ENCODE data around the gene NID2.
A peak's percentile ranks its signal among the peaks of the same experiment; 100 is the strongest.

The NID2 gene

DNA sequence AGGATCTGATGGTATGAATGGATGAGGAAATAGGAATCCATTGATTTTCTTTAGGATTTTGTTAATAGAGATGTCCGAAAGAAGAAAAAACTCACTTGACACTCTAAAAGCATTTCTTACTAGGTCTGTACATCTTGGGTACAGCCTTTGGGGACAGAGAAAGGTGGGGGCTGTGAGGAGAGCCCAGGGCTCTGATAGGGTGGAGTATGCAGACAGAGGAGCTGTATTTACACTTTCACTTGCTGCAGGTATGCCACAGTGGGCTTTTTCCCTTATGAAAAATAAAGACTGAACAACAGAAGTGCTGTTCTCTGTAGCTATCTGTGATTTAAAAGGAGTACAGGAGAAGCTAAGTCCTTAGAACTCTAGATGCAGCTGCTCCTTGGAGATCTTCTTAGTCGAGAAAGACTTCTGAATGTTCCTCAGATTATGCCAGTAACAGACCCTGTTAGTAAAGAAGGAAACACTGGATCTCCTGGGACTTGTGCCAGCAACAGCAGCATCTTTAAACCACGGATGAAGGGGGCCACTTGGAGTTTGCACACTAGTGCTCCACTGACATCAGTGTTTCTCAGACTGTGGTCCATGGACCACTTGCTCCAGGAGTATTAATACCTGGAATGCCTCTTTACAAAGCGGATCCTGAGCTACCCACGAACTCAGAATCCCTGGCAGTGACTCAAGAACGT, 98.9 kb downstream of the NID2 start:
- H2BK120ac ChIP-seq (ENCODE audit: insufficient read depth, low read length, poor library complexity), result no peak overlapping the region
- H4K8ac ChIP-seq (ENCODE audit: low read depth, low read length), result no peak overlapping the region
- H3K4me1 ChIP-seq (ENCODE audit: control insufficient read depth in 1 of 2, insufficient read depth in 2 of 2, low read length in 2 of 2), result no peaks in the 10 kb centered on the region
- DNase-seq, result no peak
- no peak overlapping the region for H3K18ac ChIP-seq (ENCODE audit: low read length)
- no peaks in the 10 kb centered on the region for H3K79me1 ChIP-seq (ENCODE audit: low read length)
- no peak overlapping the region for H2BK5ac ChIP-seq (ENCODE audit: low read depth, low read length, poor library complexity)
- H3K79me2 ChIP-seq (ENCODE audit: control insufficient read depth, insufficient read depth, low read length, poor library complexity), result no peaks in the 10 kb centered on the region
- H3K9ac ChIP-seq (ENCODE audit: low read length), result no peak overlapping the region
- no peak overlapping the region for H2AFZ ChIP-seq (ENCODE audit: insufficient read depth, low read length, poor library complexity)
- no peak overlapping the region for H3K4ac ChIP-seq (ENCODE audit: low read depth, low read length)
- H3K23ac ChIP-seq (ENCODE audit: low read length), result no peak overlapping the region
- H3K27ac ChIP-seq (ENCODE audit: low read depth, low read length), result no peak overlapping the region
- H3K4me3 ChIP-seq (ENCODE audit: low read depth, low read length), result no peak overlapping the region
- H4K91ac ChIP-seq (ENCODE audit: low read depth, low read length), result no peak overlapping the region
- no peak overlapping the region for H2BK12ac ChIP-seq (ENCODE audit: low read length)
- no peaks in the 10 kb centered on the region for H3K36me3 ChIP-seq (ENCODE audit: control insufficient read depth in 1 of 2, insufficient read depth in 2 of 2, low read length in 2 of 2)
- no peak overlapping the region for H4K12ac ChIP-seq (ENCODE audit: low read depth, low read length)
- no peaks in the 10 kb centered on the region for H3K9me3 ChIP-seq (ENCODE audit: insufficient read depth, low read depth, low read length)
- H3K14ac ChIP-seq (ENCODE audit: low read length), result no peak overlapping the region
- no peak overlapping the region for H2AK5ac ChIP-seq (ENCODE audit: low read length)
- H3K4me2 ChIP-seq (ENCODE audit: low read length), result no peak overlapping the region
- no peaks in the 10 kb centered on the region for H3K27me3 ChIP-seq (ENCODE audit: insufficient read depth, low read length)
- WGBS (ENCODE audit: extremely low coverage, insufficient coverage, insufficient read length), result no CpG with 5 or more reads among the region's 6 CpGs

DNA sequence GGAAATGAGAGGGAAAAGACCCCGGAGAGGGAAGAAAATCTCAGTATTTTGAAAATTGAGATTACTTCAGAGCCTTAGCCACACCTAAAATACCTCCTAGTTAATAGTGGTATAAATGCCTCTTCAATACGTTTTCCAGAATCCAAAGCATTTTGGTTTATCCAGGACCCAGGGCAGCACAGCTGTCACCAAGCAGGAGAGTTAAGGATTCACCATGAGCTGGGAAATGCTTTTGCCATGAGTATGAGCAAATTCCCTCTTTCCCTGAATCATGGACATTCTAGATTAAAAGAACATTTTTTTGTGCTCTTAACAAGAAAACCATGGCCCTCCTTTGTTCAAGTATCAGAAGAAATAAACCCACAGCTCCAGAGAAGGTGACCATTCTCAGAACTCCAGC, 101.3 kb downstream of the NID2 start:
- H3K36me3 ChIP-seq (ENCODE audit: control insufficient read depth in 1 of 2, insufficient read depth in 2 of 2, low read length in 2 of 2), result no peaks in the 10 kb centered on the region
- no peaks in the 10 kb centered on the region for H3K27me3 ChIP-seq (ENCODE audit: insufficient read depth, low read length)

DNA sequence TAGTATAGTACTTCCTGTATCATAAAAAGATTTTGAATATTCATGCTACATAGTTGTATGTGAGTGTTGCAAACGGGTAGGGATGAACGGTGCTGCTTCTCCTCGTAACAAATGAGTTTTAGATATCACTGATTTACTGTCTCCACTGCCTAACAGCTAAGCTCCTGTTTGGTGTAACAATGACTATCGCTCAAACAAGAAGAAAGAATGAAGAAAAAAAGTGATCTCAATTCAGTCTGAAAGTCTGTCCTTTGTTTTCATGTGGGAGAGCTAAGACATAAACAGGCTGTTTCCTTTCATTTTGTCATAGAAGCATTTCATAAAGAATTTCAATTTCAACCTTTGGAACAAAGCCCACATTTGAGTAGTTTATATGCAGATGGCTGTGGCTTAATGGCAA, 105.6 kb downstream of the NID2 start:
- Histone ChIP-seq H3K9ac (ENCODE audit: low read length) (no peak overlapping the region), H3K14ac (ENCODE audit: low read length) (no peak overlapping the region), H3K79me2 (ENCODE audit: control insufficient read depth, insufficient read depth, low read length, poor library complexity) (no peaks in the 10 kb centered on the region), H2BK120ac (ENCODE audit: insufficient read depth, low read length, poor library complexity) (no peak overlapping the region), H2AFZ (ENCODE audit: insufficient read depth, low read length, poor library complexity) (no peak overlapping the region), H3K4me2 (ENCODE audit: low read length) (no peak overlapping the region), H3K4me3 (ENCODE audit: low read depth, low read length) (no peak overlapping the region), H4K8ac (ENCODE audit: low read depth, low read length) (no peak overlapping the region), H2AK5ac (ENCODE audit: low read length) (no peak overlapping the region), H3K4me1 (ENCODE audit: control insufficient read depth in 1 of 2, insufficient read depth in 2 of 2, low read length in 2 of 2) (no peaks in the 10 kb centered on the region), H3K18ac (ENCODE audit: low read length) (no peak overlapping the region), H3K4ac (ENCODE audit: low read depth, low read length) (no peak overlapping the region), H2BK12ac (ENCODE audit: low read length) (no peak overlapping the region), H3K27me3 (ENCODE audit: insufficient read depth, low read length) (no peaks in the 10 kb centered on the region), H3K36me3 (ENCODE audit: control insufficient read depth in 1 of 2, insufficient read depth in 2 of 2, low read length in 2 of 2) (no peaks in the 10 kb centered on the region), H2BK5ac (ENCODE audit: low read depth, low read length, poor library complexity) (no peak overlapping the region), H4K12ac (ENCODE audit: low read depth, low read length) (no peak overlapping the region), H3K23ac (ENCODE audit: low read length) (no peak overlapping the region), H4K91ac (ENCODE audit: low read depth, low read length) (no peak overlapping the region), H3K79me1 (ENCODE audit: low read length) (no peaks in the 10 kb centered on the region), H3K9me3 (ENCODE audit: insufficient read depth, low read depth, low read length) (peaks cover 2% of the 10 kb centered on the region), H3K27ac (ENCODE audit: low read depth, low read length) (no peak overlapping the region)
- DNase-seq, result no peak
- WGBS (ENCODE audit: extremely low coverage, insufficient coverage, insufficient read length), result no CpG with 5 or more reads among the region's 4 CpGs

More for the DNA sequence above, 101.3 kb downstream of the NID2 start:
- no peak overlapping the region for H3K4me2 ChIP-seq (ENCODE audit: low read length)
- H4K91ac ChIP-seq (ENCODE audit: low read depth, low read length), result no peak overlapping the region
- WGBS (ENCODE audit: extremely low coverage, insufficient coverage, insufficient read length), result no CpG with 5 or more reads among the region's 2 CpGs
- H3K23ac ChIP-seq (ENCODE audit: low read length), result no peak overlapping the region
- H3K9ac ChIP-seq (ENCODE audit: low read length), result no peak overlapping the region
- H3K9me3 ChIP-seq (ENCODE audit: insufficient read depth, low read depth, low read length), result no peaks in the 10 kb centered on the region
- H4K8ac ChIP-seq (ENCODE audit: low read depth, low read length), result no peak overlapping the region
- no peak overlapping the region for H3K18ac ChIP-seq (ENCODE audit: low read length)
- H3K4me3 ChIP-seq (ENCODE audit: low read depth, low read length), result no peak overlapping the region
- H2AK5ac ChIP-seq (ENCODE audit: low read length), result no peak overlapping the region
- H2BK12ac ChIP-seq (ENCODE audit: low read length), result no peak overlapping the region
- H2BK120ac ChIP-seq (ENCODE audit: insufficient read depth, low read length, poor library complexity), result no peak overlapping the region
- H3K14ac ChIP-seq (ENCODE audit: low read length), result no peak overlapping the region
- no peaks in the 10 kb centered on the region for H3K79me2 ChIP-seq (ENCODE audit: control insufficient read depth, insufficient read depth, low read length, poor library complexity)
- DNase-seq, result peak; percentile 23 to 64
- H4K12ac ChIP-seq (ENCODE audit: low read depth, low read length), result no peak overlapping the region
- H2BK5ac ChIP-seq (ENCODE audit: low read depth, low read length, poor library complexity), result no peak overlapping the region
- no peaks in the 10 kb centered on the region for H3K79me1 ChIP-seq (ENCODE audit: low read length)
- H3K4me1 ChIP-seq (ENCODE audit: control insufficient read depth in 1 of 2, insufficient read depth in 2 of 2, low read length in 2 of 2), result no peaks in the 10 kb centered on the region
- no peak overlapping the region for H3K4ac ChIP-seq (ENCODE audit: low read depth, low read length)
- no peak overlapping the region for H3K27ac ChIP-seq (ENCODE audit: low read depth, low read length)
- no peak overlapping the region for H2AFZ ChIP-seq (ENCODE audit: insufficient read depth, low read length, poor library complexity)

DNA sequence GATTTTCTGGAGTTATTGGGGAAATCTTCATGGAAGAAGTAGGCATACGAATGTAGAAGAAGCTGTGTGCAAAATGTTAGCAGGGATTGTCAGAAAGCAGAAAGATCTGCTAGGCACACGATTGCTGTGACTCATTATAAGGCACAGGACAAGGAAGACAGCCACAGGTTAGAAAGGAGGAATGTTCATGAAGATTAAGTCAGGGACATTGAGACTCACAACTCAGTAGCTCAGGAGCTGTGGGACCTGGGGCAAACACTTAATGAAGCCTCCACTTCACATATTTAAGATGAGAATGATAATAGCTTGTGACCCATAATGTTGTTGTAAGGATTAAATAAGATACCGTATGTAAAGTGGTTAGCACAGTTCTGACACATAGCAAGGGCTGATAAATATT, 106.1 kb downstream of the NID2 start:
- Histone ChIP-seq H3K27me3 (ENCODE audit: insufficient read depth, low read length) (no peaks in the 10 kb centered on the region), H2BK5ac (ENCODE audit: low read depth, low read length, poor library complexity) (no peak overlapping the region), H3K18ac (ENCODE audit: low read length) (no peak overlapping the region), H3K4me1 (ENCODE audit: control insufficient read depth in 1 of 2, insufficient read depth in 2 of 2, low read length in 2 of 2) (no peaks in the 10 kb centered on the region), H4K12ac (ENCODE audit: low read depth, low read length) (no peak overlapping the region), H3K14ac (ENCODE audit: low read length) (no peak overlapping the region), H2AK5ac (ENCODE audit: low read length) (no peak overlapping the region), H4K8ac (ENCODE audit: low read depth, low read length) (no peak overlapping the region), H2BK12ac (ENCODE audit: low read length) (no peak overlapping the region), H3K9me3 (ENCODE audit: insufficient read depth, low read depth, low read length) (peaks cover 2% of the 10 kb centered on the region), H3K4me3 (ENCODE audit: low read depth, low read length) (no peak overlapping the region), H2AFZ (ENCODE audit: insufficient read depth, low read length, poor library complexity) (no peak overlapping the region), H3K4me2 (ENCODE audit: low read length) (no peak overlapping the region), H3K23ac (ENCODE audit: low read length) (no peak overlapping the region), H3K4ac (ENCODE audit: low read depth, low read length) (no peak overlapping the region), H3K79me1 (ENCODE audit: low read length) (no peaks in the 10 kb centered on the region), H4K91ac (ENCODE audit: low read depth, low read length) (no peak overlapping the region), H3K79me2 (ENCODE audit: control insufficient read depth, insufficient read depth, low read length, poor library complexity) (no peaks in the 10 kb centered on the region), H2BK120ac (ENCODE audit: insufficient read depth, low read length, poor library complexity) (no peak overlapping the region), H3K9ac (ENCODE audit: low read length) (no peak overlapping the region), H3K27ac (ENCODE audit: low read depth, low read length) (no peak overlapping the region), H3K36me3 (ENCODE audit: control insufficient read depth in 1 of 2, insufficient read depth in 2 of 2, low read length in 2 of 2) (no peaks in the 10 kb centered on the region)
- WGBS (ENCODE audit: extremely low coverage, insufficient coverage, insufficient read length), result no CpG with 5 or more reads among the region's 3 CpGs
- no peak for DNase-seq
